ENCODE measurements around the gene PGAP6.
"Not testable (repeated sequence)": the region's sequence is repeated elsewhere in the genome, so short reads cannot be mapped to it uniquely, and the experiment has no call there.

Gene PGAP6

GRCh38 chr16:346587-346986 lies 35.2 kb downstream of the PGAP6 start:
- DNase-seq = no peak

- no peak for DNase-seq
Measured at GRCh38 chr16:345772-346171, 36.0 kb downstream of the PGAP6 start.

GRCh38 chr16:342455-343213 lies 39.1 kb downstream of the PGAP6 start:
- no peak for DNase-seq

- DNase-seq = not testable (repeated sequence)
Measured at GRCh38 chr16:341974-342336, 39.8 kb downstream of the PGAP6 start.

- DNase-seq = not testable (repeated sequence)
Measured at GRCh38 chr16:341095-341973, 40.4 kb downstream of the PGAP6 start.

GRCh38 chr16:340370-341091 lies 41.2 kb downstream of the PGAP6 start:
- no peak for DNase-seq

- no peak for DNase-seq
Measured at GRCh38 chr16:339680-340079, 42.1 kb downstream of the PGAP6 start.

- no peak for DNase-seq
Measured at GRCh38 chr16:337975-338575, 43.7 kb downstream of the PGAP6 start.

GRCh38 chr16:337437-337836 lies 44.3 kb downstream of the PGAP6 start:
- DNase-seq = no peak

GRCh38 chr16:336269-336668 lies 45.5 kb downstream of the PGAP6 start:
- DNase-seq = no peak

- DNase-seq = not testable (repeated sequence)
Measured at GRCh38 chr16:334861-335632, 46.7 kb downstream of the PGAP6 start.

- not testable (repeated sequence) for DNase-seq
Measured at GRCh38 chr16:334164-334832, 47.5 kb downstream of the PGAP6 start.

GRCh38 chr16:333406-334094 lies 48.2 kb downstream of the PGAP6 start:
- no peak for DNase-seq

GRCh38 chr16:331181-331814 lies 50.5 kb downstream of the PGAP6 start:
- not testable (repeated sequence) for DNase-seq

- no peak for DNase-seq
Measured at GRCh38 chr16:330741-331140, 51.0 kb downstream of the PGAP6 start.

GRCh38 chr16:325375-326145 lies 56.2 kb downstream of the PGAP6 start:
- no peak for DNase-seq

GRCh38 chr16:324451-325334 lies 57.1 kb downstream of the PGAP6 start:
- no peak for DNase-seq

GRCh38 chr16:324201-324450 lies 57.7 kb downstream of the PGAP6 start:
- DNase-seq = no peak
